OCI-LY3 (cell line): ENCODE data around the gene AGBL4.

Experiments
- H2AFZ ChIP-seq: fragments of 200-600, 300-600 bp; shearing (Covaris generic); 2 replicates; pipeline ENCODE4 v1.6.0; 2014; ENCODE audit warnings: antibody characterized with exemption, low read depth, low read length
- H3K27ac ChIP-seq: fragments of 200-600, 300-600 bp; sonication (generic); 2 replicates; pipeline ENCODE4 v1.5.1; 2014; ENCODE audit warnings: mild to moderate bottlenecking, low read length, moderate library complexity, mixed read lengths
- H3K27me3 ChIP-seq: fragments of 200-600, 300-600 bp; sonication (generic); 2 replicates; pipeline ENCODE4 v1.6.1; 2014; ENCODE audit warnings: low read depth, low read length, mixed read lengths
- H3K36me3 ChIP-seq: fragments of 200-600, 300-600 bp; sonication (generic); replicated peaks from 2 replicates; pipeline ENCODE3; 2014; ENCODE audit warnings: low read depth, low read length, mixed read lengths
- H3K4me1 ChIP-seq: fragments of 300-600, 200-600 bp; sonication (generic); 2 replicates; pipeline ENCODE4 v1.6.1; 2014; ENCODE audit warnings: low read length, mixed read lengths
- H3K4me2 ChIP-seq: fragments of 200-600, 300-600 bp; sonication (generic); 2 replicates; pipeline ENCODE4 v1.6.1; 2014; ENCODE audit warnings: low read length, mixed read lengths
- H3K4me3 ChIP-seq: fragments of 300-600, 200-600 bp; sonication (generic); 2 replicates; pipeline ENCODE4 v1.5.1; 2014; ENCODE audit warnings: antibody characterized with exemption, mild to moderate bottlenecking, low read length, moderate library complexity
- H3K79me2 ChIP-seq: fragments of 300-600, 200-600 bp; shearing (Covaris generic); 2 replicates; pipeline ENCODE4 v1.6.1; 2014; ENCODE audit warnings: mild to moderate bottlenecking, low read length, mixed read lengths
- H3K9ac ChIP-seq: fragments of 300-600, 200-600 bp; shearing (Covaris generic); 2 replicates; pipeline ENCODE4 v1.6.0; 2014; ENCODE audit warnings: mild to moderate bottlenecking, low read length, moderate library complexity
- H3K9me3 ChIP-seq: fragments of 200-600, 300-600 bp; shearing (Covaris generic); 2 replicates; pipeline ENCODE4 v1.6.1; 2014; ENCODE audit warnings: low read length, mixed read lengths; ENCODE audit not compliant: insufficient read depth
- H4K20me1 ChIP-seq: fragments of 200-600, 300-600 bp; sonication (generic); 2 replicates; pipeline ENCODE4 v1.6.1; 2016; ENCODE audit warnings: low read length, mixed read lengths; ENCODE audit not compliant: insufficient read depth
- CTCF ChIP-seq: fragments of 200-600, 300-600 bp; sonication (generic); IDR thresholded peaks from 2 replicates; pipeline ENCODE4 v1.5.1; 2014; ENCODE audit warnings: antibody characterized with exemption, low read length, low read depth
- EZH2phosphoT487 ChIP-seq: fragments of 200-600 bp; shearing (Covaris generic); IDR thresholded peaks from 2 replicates; pipeline ENCODE4 v1.6.1; 2018; ENCODE audit warnings: antibody characterized with exemption, mixed run types, low read depth

The AGBL4 gene

GRCh38 chr1:48652334-48652733 is 1371.4 kb downstream of the AGBL4 start:
- Histone ChIP-seq H3K4me1 (no peaks in the 10 kb centered on the region), H3K4me2 (no peak overlapping the region), H2AFZ (no peak overlapping the region), H3K79me2 (no peaks in the 10 kb centered on the region), H3K4me3 (no peak overlapping the region), H3K27ac (no peak overlapping the region), H4K20me1 (no peaks in the 10 kb centered on the region), H3K9me3 (no peaks in the 10 kb centered on the region), H3K9ac (no peak overlapping the region), H3K36me3 (no peaks in the 10 kb centered on the region), H3K27me3 (no peaks in the 10 kb centered on the region)
- no peak for TF ChIP-seq EZH2phosphoT487
- TF ChIP-seq CTCF = no peak

DNA sequence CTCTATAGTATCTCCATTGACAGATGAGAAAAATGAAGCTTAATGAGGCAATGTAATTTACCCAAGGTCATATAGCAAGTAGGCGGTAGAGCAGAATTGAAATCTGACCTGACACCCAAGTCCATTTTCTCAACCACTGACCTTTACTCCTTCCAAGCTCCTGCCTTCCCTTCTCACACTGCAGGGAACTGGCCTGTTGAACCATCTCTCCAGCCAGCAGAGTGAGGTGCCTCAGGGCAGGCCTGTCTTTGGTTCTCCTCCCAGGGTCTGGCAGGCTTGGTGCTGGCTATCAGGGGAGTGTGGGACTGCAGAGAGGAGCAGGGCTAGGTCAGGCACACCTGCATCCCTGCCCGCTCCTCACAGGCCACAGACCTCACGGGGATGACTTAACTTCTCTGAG is 1373.9 kb downstream of the AGBL4 start:
- Histone ChIP-seq H3K4me2 (no peak overlapping the region), H3K9ac (no peak overlapping the region), H3K27me3 (no peaks in the 10 kb centered on the region), H3K4me1 (no peaks in the 10 kb centered on the region; the same call in 1 of the 2 replicates), H3K9me3 (no peaks in the 10 kb centered on the region), H3K79me2 (no peaks in the 10 kb centered on the region), H3K27ac (no peak overlapping the region), H3K4me3 (no peak overlapping the region), H3K36me3 (no peaks in the 10 kb centered on the region), H2AFZ (no peak overlapping the region), H4K20me1 (no peaks in the 10 kb centered on the region)
- no peak for TF ChIP-seq CTCF

GRCh38 chr1:48645883-48646282 is 1377.9 kb downstream of the AGBL4 start:
- H3K4me1 ChIP-seq = no peaks in the 10 kb centered on the region; the same call in 1 of the 2 replicates
- H3K4me2 ChIP-seq = no peak overlapping the region
- no peak overlapping the region for H3K27ac ChIP-seq
- no peaks in the 10 kb centered on the region for H3K27me3 ChIP-seq
- H2AFZ ChIP-seq = no peak overlapping the region
- TF ChIP-seq CTCF = no peak
- TF ChIP-seq EZH2phosphoT487 = no peak
- no peaks in the 10 kb centered on the region for H4K20me1 ChIP-seq
- no peaks in the 10 kb centered on the region for H3K36me3 ChIP-seq
- no peak overlapping the region for H3K4me3 ChIP-seq
- H3K9ac ChIP-seq = no peak overlapping the region
- H3K9me3 ChIP-seq = no peaks in the 10 kb centered on the region
- H3K79me2 ChIP-seq = no peaks in the 10 kb centered on the region

- Histone ChIP-seq H3K4me3 (no peak overlapping the region), H3K9ac (no peak overlapping the region), H3K27me3 (no peaks in the 10 kb centered on the region), H3K27ac (no peak overlapping the region), H3K79me2 (no peaks in the 10 kb centered on the region), H3K4me1 (no peaks in the 10 kb centered on the region; the same call in 1 of the 2 replicates), H3K36me3 (no peaks in the 10 kb centered on the region), H4K20me1 (no peaks in the 10 kb centered on the region), H3K9me3 (no peaks in the 10 kb centered on the region), H2AFZ (no peak overlapping the region), H3K4me2 (no peak overlapping the region)
- TF ChIP-seq EZH2phosphoT487 = no peak
- TF ChIP-seq CTCF = no peak
Observed at GRCh38 chr1:48644905-48645605, 1378.7 kb downstream of the AGBL4 start.
